Measurements from ENCODE around the gene SUN1.

Gene SUN1

GRCh38 chr7:881441-882234 is 49.4 kb downstream of the SUN1 start:
- TF ChIP-seq CTCF (IDR thresholded peaks at IDR 0.05; ENCODE audit: low read depth, low read length, missing control alignments): no peak
- H3K4me3 ChIP-seq (replicated peaks; ENCODE audit: low read depth, low read length): no peak overlapping the region
- no peak for DNase-seq (ENCODE audit: extremely low read depth, low read depth)

- no peak for DNase-seq (ENCODE audit: extremely low read depth, low read depth)
- TF ChIP-seq CTCF (IDR thresholded peaks at IDR 0.05; ENCODE audit: low read depth, low read length, missing control alignments): no peak
- no peak overlapping the region for H3K4me3 ChIP-seq (replicated peaks; ENCODE audit: low read depth, low read length)
Observed at GRCh38 chr7:882336-883035, 50.2 kb downstream of the SUN1 start.

GRCh38 chr7:883055-884021 is 51.1 kb downstream of the SUN1 start:
- H3K4me3 ChIP-seq (replicated peaks; ENCODE audit: low read depth, low read length): no peak overlapping the region
- DNase-seq (ENCODE audit: extremely low read depth, low read depth): no peak
- TF ChIP-seq CTCF (IDR thresholded peaks at IDR 0.05; ENCODE audit: low read depth, low read length, missing control alignments): no peak

GRCh38 chr7:884191-885003 is 52.1 kb downstream of the SUN1 start:
- no peak for DNase-seq (ENCODE audit: extremely low read depth, low read depth)
- H3K4me3 ChIP-seq (replicated peaks; ENCODE audit: low read depth, low read length): no peak overlapping the region
- no peak for TF ChIP-seq CTCF (IDR thresholded peaks at IDR 0.05; ENCODE audit: low read depth, low read length, missing control alignments)

GRCh38 chr7:885261-885892 is 53.1 kb downstream of the SUN1 start:
- TF ChIP-seq CTCF (IDR thresholded peaks at IDR 0.05; ENCODE audit: low read depth, low read length, missing control alignments): no peak

More at GRCh38 chr7:885261-885892, 53.1 kb downstream of the SUN1 start:
- no peak overlapping the region for H3K4me3 ChIP-seq (replicated peaks; ENCODE audit: low read depth, low read length)
- no peak for DNase-seq (ENCODE audit: extremely low read depth, low read depth)

All from HFF-Myc (cell line).